ENCODE measurements around the gene ELAVL4.

Gene ELAVL4

GRCh38 chr1:50209749-50210148, 101.0 kb downstream of the ELAVL4 start:
- TF ChIP-seq CTCF (IDR thresholded peaks at IDR 0.05), result no peak

- TF ChIP-seq CTCF (IDR thresholded peaks at IDR 0.05), result no peak
Measured at GRCh38 chr1:50213505-50213904, 104.8 kb downstream of the ELAVL4 start.

GRCh38 chr1:50214717-50215116, 106.0 kb downstream of the ELAVL4 start:
- no peak for TF ChIP-seq CTCF (IDR thresholded peaks at IDR 0.05)

GRCh38 chr1:50218344-50219120, 109.8 kb downstream of the ELAVL4 start:
- no peak for TF ChIP-seq CTCF (IDR thresholded peaks at IDR 0.05)

- TF ChIP-seq CTCF (IDR thresholded peaks at IDR 0.05), result no peak
Measured at GRCh38 chr1:50228871-50229384, 120.2 kb downstream of the ELAVL4 start.

- no peak for TF ChIP-seq CTCF (IDR thresholded peaks at IDR 0.05)
Measured at GRCh38 chr1:50231209-50231608, 122.5 kb downstream of the ELAVL4 start.

GRCh38 chr1:50232336-50232735, 123.6 kb downstream of the ELAVL4 start:
- TF ChIP-seq CTCF (IDR thresholded peaks at IDR 0.05), result no peak
